OCI-LY7 (cell line): ENCODE results near the gene FAM3C. TPM values are rescaled to one million over a fixed set of nuclear protein-coding genes. Genes with fewer than 3 reads are reported as not detected.

Experiments used
- BruUV-seq: library from RNA; stranded (reverse); fragments of 400-500 nt; replicated peaks from 2 replicates; lab custom pipeline; 2021; lab: Mats Ljungman, UMichigan
- CTCF ChIA-PET: fragments of 300-600 bp; sonication (Branson Sonifier 250); formaldehyde crosslinking; loops from one replicate; lab custom pipeline; 2022; ENCODE audit warnings: antibody characterized with exemption; ENCODE audit not compliant: unreplicated experiment; lab: Charles Lee
- POLR2A ChIA-PET: fragments of 300-600 bp; sonication (Branson Sonifier 250); formaldehyde crosslinking; loops from one replicate; lab custom pipeline; 2022; ENCODE audit warnings: antibody characterized with exemption; lab: Charles Lee
- DNase-seq: peaks from one replicate; pipeline ENCODE4 v3.0.0-alpha.2; 2015; ENCODE audit warnings: low spot score
- H2AFZ ChIP-seq: fragments of 200-600 bp; sonication (generic), shearing (Covaris generic); 2 replicates; pipeline ENCODE4 v1.6.1; 2014; ENCODE audit warnings: mild to moderate bottlenecking, antibody characterized with exemption, low read length, moderate library complexity
- H3K27ac ChIP-seq: fragments of 200-600 bp; sonication (generic); 2 replicates; pipeline ENCODE4 v1.5.1; 2014; ENCODE audit warnings: mixed run types, low read depth, mild to moderate bottlenecking, moderate library complexity, low read length, inconsistent platforms; ENCODE audit not compliant: poor library complexity, severe bottlenecking
- H3K36me3 ChIP-seq: fragments of 200-600 bp; sonication (generic); 2 replicates; pipeline ENCODE4 v1.6.1; 2014; ENCODE audit warnings: mild to moderate bottlenecking, antibody characterized with exemption, low read length, moderate library complexity, mixed read lengths; ENCODE audit not compliant: insufficient read depth
- H3K4me1 ChIP-seq: fragments of 200-600 bp; sonication (generic); 2 replicates; pipeline ENCODE4 v1.5.1; 2014; ENCODE audit warnings: mild to moderate bottlenecking, low read length; ENCODE audit not compliant: insufficient read depth, poor library complexity, severe bottlenecking
- H3K4me2 ChIP-seq: fragments of 200-600 bp; sonication (generic); 2 replicates; pipeline ENCODE4 v1.6.1; 2014; ENCODE audit warnings: mild to moderate bottlenecking, low read length
- H3K4me3 ChIP-seq: fragments of 200-600 bp; sonication (generic); 2 replicates; pipeline ENCODE4 v1.5.1; 2014; ENCODE audit warnings: mild to moderate bottlenecking, low read depth, low read length; ENCODE audit not compliant: poor library complexity, severe bottlenecking
- H3K79me2 ChIP-seq: fragments of 200-600 bp; sonication (generic); 2 replicates; pipeline ENCODE4 v1.6.1; 2016; ENCODE audit warnings: low read depth, mild to moderate bottlenecking, low read length, moderate library complexity, mixed read lengths; ENCODE audit not compliant: insufficient read depth
- H3K9me2 ChIP-seq: fragments of 200-600 bp; sonication (generic); 2 replicates; pipeline ENCODE4 v1.6.1; 2016; ENCODE audit warnings: mild to moderate bottlenecking, low read length, mixed read lengths; ENCODE audit not compliant: insufficient read depth
- H3K9me3 ChIP-seq: fragments of 200-600 bp; sonication (generic); 2 replicates; pipeline ENCODE4 v1.6.1; 2014; ENCODE audit warnings: mild to moderate bottlenecking, mixed run types, low read length, mixed read lengths
- H4K20me1 ChIP-seq: fragments of 200-600 bp; sonication (generic); 2 replicates; pipeline ENCODE4 v1.6.1; 2014; ENCODE audit warnings: mild to moderate bottlenecking, antibody characterized with exemption, low read length, moderate library complexity, mixed read lengths; ENCODE audit not compliant: insufficient read depth
- CTCF ChIP-seq: fragments of 200-600 bp; sonication (generic); conservative IDR thresholded peaks from 2 replicates; pipeline ENCODE4 v1.5.1; 2014; ENCODE audit warnings: mild to moderate bottlenecking, antibody characterized with exemption, low read length, moderate library complexity, mixed read lengths
- EZH2phosphoT487 ChIP-seq: fragments of 200-600 bp; sonication (generic); IDR thresholded peaks from 2 replicates; pipeline ENCODE4 v1.6.1; 2018; ENCODE audit warnings: low read depth, borderline replicate concordance, mild to moderate bottlenecking, mixed run types, antibody characterized with exemption, low read length, moderate library complexity, mixed read lengths
- intact Hi-C: fragments of 100-400 bp; cut with micrococcal nuclease; formaldehyde crosslinking; loops from one replicate; pipeline ENCODE4 v1.10.0; 2022; ENCODE audit not compliant: unreplicated experiment
- total RNA-seq, 2 experiments: library from RNA; depleted of rRNA in 1 of 2; stranded (reverse); fragments of >200 nt in 1 of 2; shearing (Covaris generic) in 1 of 2; gene quantifications; 2 replicates each; pipeline ENCODE4 v1.2.3, GENCODE V29; 2014 to 2022

FAM3C gene
- total RNA-seq, 2 experiments from 2014 or later, result 18.1 to 27.6 TPM

- H2AFZ ChIP-seq, result no peak overlapping the region
- H3K36me3 ChIP-seq, result no peaks in the 10 kb centered on the region
- no peaks in the 10 kb centered on the region for H3K9me3 ChIP-seq
- no peak overlapping the region for H3K27ac ChIP-seq
- no peaks in the 10 kb centered on the region for H3K4me1 ChIP-seq
- BruUV-seq, result no TSS peak
- no peak overlapping the region for H3K4me2 ChIP-seq
- H3K79me2 ChIP-seq, result no peaks in the 10 kb centered on the region
- no peak for TF ChIP-seq CTCF
- no peak for TF ChIP-seq EZH2phosphoT487
- no peak for DNase-seq
- CTCF ChIA-PET, result interaction anchor here (0.6 kb wide), 1 partner anchor 21 kb away, joined by 3 read pairs; no protein-coding TSS in a partner anchor
- intact Hi-C loops, result no loop called here
- POLR2A ChIA-PET, result no interaction called here
- no peaks in the 10 kb centered on the region for H4K20me1 ChIP-seq
- H3K9me2 ChIP-seq, result no peaks in the 10 kb centered on the region
- no peak overlapping the region for H3K4me3 ChIP-seq
These were observed 23.4 kb upstream of the FAM3C start for GRCh38 chr7:121419201-121420148.

- intact Hi-C loops, result no loop called here
- CTCF ChIA-PET, result no interaction called here
- no TSS peak for BruUV-seq
These were observed 20.4 kb upstream of the FAM3C start for GRCh38 chr7:121416533-121416932.

More at GRCh38 chr7:121416533-121416932, 20.4 kb upstream of the FAM3C start:
- H3K9me3 ChIP-seq, result no peaks in the 10 kb centered on the region
- no peak for TF ChIP-seq CTCF
- no peak for TF ChIP-seq EZH2phosphoT487
- no peak overlapping the region for H3K4me3 ChIP-seq
- H3K4me2 ChIP-seq, result no peak overlapping the region
- no peaks in the 10 kb centered on the region for H3K9me2 ChIP-seq
- POLR2A ChIA-PET, result interaction anchor here (0.7 kb wide), 1 partner anchor 30 kb away, joined by 3 read pairs; no protein-coding TSS in a partner anchor
- H3K27ac ChIP-seq, result no peak overlapping the region
- no peaks in the 10 kb centered on the region for H3K36me3 ChIP-seq
- H2AFZ ChIP-seq, result no peak overlapping the region
- DNase-seq, result no peak
- no peaks in the 10 kb centered on the region for H3K79me2 ChIP-seq
- H3K4me1 ChIP-seq, result no peaks in the 10 kb centered on the region
- H4K20me1 ChIP-seq, result no peaks in the 10 kb centered on the region
